ENCODE measurements around the gene ID3.
"Not testable (repeated sequence)": the region's sequence is repeated elsewhere in the genome, so short reads cannot be mapped to it uniquely, and the experiment has no call there.

The ID3 gene

DNA sequence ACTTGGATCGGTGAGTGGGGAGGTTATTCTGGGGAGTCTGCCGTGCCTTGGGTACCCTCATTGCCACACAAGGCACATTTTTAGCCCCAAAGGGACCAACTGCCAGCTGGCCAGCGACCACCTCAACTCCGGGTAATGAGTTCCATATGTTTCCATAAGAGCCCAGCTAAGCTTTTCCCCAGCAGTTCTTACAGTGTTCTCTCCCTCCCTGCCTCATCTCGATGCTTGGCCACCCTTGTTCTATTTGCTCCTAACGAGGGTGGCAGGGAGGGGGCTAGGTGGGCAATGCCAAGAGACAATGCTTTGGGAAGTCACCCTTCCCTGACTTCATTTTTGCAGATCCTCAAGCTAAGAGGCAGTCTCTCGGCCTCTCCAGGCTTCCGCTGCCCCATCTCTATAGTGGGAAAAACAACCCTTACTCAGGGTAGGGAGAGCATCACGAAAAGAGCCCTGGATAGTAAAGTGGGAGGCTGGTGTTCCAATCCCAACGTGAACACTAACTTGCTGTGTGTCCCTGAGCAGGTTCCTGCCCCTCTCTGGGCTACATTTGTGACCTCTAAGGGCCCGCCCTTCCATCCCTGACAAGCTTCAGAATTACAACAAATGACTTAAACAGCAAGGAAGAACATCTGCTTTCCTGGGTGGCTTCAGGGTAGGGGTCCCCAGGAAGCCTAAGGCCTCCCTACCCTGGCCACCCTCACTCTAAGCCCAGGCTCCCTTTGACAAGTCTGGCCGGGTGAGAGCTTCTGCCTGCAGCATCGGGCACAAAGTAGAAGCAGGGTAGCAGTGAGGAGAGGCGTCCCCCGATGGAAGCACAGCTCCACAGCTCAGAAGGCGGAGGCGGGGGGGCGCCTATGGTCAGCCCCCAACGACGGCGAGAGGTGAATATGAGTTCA lies 5.8 kb downstream of the ID3 start:
- peak; percentile 47 for DNase-seq (ENCODE audit: low spot score)

DNA sequence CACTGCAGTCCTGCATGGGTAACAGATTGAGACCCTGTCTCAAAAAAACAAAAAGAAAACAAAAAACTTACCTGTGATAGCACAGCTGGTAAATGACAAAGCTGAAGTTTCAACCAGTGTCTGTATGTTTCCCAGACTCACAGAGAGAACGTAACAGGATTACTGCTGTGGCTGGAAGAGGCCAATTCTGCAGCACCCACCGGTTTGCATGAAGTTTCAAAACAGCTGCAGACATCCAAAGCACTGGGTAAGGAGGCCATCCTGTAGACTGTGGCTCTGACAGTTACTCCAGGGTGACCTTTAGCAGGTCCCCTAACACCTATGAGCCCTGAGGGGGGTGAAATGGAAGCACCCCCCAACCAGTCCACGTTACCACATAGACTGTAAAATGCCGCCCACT lies 7.5 kb downstream of the ID3 start:
- no peak for DNase-seq (ENCODE audit: low spot score)

DNA sequence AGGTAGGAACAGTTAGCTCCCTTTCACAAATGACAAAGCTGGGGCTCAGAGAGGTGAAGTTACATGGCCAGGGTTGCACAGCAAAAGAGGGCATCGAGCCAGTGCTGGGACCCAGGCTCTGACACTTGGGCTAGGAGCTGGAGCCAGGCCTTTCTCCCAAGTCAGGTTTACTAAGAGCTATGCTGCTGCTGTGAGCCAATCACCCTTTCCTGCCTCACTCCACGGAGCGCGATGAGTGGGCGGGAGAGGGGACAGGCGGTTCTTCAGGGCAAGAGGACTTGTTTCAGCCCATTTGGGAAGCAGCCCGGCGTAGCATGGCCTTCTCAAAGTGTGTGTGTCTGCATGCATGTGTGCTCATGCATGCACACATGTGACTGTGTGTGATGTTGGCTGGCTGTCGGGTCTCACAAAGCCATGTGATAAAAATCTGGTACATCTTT lies 10.6 kb downstream of the ID3 start:
- DNase-seq (ENCODE audit: low spot score): no peak

DNA sequence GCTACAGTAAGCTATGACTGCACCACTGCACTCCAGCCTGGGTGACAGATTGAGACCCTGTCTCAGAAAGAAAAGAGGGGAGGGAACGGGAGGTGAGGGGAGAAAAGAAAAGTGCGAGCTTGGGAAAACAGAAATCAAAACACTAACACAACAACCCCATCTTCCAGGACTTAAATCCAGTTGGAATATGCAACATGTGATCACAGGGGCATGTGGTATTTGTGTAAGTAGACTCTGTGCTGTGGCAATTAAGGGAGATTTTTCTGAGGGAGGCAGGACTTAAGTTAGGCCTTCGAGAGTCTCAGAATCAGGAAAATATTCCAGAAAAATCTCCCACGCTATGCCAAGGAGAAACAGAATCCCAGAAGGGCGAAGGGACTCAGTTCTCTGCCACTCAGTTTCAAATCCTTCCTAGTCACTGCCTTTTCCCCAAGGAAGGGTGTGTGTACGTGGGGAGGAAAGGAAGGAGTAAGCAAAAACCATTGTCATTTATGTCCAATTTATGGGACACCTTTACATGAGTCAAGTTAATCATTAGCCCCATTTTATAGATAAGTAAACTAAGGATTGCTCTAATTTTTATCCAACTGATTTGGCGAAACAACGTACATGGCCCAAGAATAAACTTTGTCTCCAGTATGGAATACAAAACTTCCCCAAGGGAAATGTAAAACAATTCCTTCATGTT lies 12.3 kb downstream of the ID3 start:
- no peak for DNase-seq (ENCODE audit: low spot score)

GRCh38 chr1:23545851-23546250 lies 13.4 kb downstream of the ID3 start:
- no peak for DNase-seq (ENCODE audit: low spot score)

DNA sequence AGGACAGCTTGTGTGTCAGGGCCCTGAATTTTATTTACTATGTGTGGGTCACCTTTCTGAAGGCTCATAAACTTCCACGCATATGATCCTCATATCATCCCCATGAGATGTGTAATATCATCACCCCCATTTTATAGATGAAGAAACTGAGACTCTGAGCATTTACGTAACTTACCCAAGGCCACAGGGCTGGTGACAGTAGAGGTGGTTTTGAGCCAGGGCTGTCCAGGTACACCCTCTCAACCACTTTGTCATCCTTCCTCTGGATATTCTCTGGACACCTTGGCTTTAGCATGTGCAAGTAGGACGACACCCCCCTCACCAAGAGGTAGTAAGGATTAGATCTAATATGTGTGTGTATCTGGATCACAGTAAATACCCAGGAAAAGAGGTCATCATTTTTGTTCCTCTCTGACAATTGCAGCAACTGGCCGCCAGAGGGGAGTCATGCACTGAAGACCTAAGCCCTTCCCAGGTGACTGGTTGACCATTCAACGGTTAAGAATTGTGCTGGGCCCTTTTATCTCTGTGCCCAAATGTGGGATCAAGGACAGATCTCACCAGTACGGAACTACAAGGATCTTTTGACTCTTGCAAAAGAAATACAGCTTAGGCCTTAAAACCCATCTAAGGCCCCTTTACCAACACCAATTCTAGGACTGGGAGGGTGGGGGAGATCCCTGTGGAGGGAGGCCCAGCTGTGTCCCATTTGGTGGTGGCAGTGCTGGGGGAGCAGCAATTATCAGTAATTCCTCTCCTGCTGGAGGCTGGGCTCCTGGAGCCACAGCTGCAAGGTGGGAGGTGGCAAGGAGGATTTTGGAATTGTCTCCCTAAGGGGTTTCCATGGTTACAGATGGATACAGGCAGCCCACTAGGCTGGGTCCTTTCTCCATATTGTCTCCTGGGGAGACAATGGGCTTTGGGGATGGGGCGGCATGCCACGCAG lies 14.6 kb downstream of the ID3 start:
- peak; percentile 80 for DNase-seq (ENCODE audit: low spot score)

- DNase-seq (ENCODE audit: low spot score): no peak
Measured at GRCh38 chr1:23543707-23544443, 15.4 kb downstream of the ID3 start.

GRCh38 chr1:23542940-23543339 lies 16.4 kb downstream of the ID3 start:
- DNase-seq (ENCODE audit: low spot score): not testable (repeated sequence)

- DNase-seq (ENCODE audit: low spot score): peak; percentile 94
Measured at GRCh38 chr1:23539698-23540266, 19.5 kb downstream of the ID3 start.

- DNase-seq (ENCODE audit: low spot score): no peak
Measured at GRCh38 chr1:23537296-23537973, 21.9 kb downstream of the ID3 start.

GRCh38 chr1:23533246-23534023 lies 25.9 kb downstream of the ID3 start:
- no peak for DNase-seq (ENCODE audit: low spot score)

DNA sequence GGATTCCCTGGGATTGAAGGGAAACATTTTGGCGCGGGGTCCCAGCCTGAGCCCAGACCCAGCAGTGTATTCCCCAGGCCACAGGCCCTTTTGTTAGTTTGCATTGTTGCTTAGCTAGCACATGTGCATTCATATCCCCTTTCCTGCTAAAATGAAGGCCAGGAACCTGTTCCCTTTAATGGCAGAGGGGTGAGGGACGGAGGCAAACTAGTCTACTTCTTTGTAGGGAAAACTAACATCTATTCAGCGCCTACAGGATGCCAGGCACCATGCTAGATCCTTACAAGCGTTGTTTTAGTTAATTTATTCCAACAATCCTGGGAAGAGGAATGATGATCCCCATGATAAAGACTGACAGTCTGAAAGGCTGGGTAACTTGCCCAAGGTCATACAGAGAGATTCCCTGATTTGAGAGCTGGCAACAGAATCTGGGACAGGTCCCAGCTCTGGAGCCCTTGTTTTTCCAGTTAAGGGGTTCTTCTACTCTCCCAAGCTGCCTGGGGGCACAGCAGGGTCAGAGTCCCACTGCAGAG lies 27.7 kb downstream of the ID3 start:
- no peak for DNase-seq (ENCODE audit: low spot score)

- peak; percentile 85 for DNase-seq (ENCODE audit: low spot score)
Measured at GRCh38 chr1:23530747-23531561, 28.3 kb downstream of the ID3 start, which contains the start of gene E2F2. TSS of gene E2F2 (minus strand) at chr1:23531233. CDS start at chr1:23530793, 440 bp downstream.

- no peak for DNase-seq (ENCODE audit: low spot score)
Measured at GRCh38 chr1:23530087-23530746, 29.1 kb downstream of the ID3 start.

DNA sequence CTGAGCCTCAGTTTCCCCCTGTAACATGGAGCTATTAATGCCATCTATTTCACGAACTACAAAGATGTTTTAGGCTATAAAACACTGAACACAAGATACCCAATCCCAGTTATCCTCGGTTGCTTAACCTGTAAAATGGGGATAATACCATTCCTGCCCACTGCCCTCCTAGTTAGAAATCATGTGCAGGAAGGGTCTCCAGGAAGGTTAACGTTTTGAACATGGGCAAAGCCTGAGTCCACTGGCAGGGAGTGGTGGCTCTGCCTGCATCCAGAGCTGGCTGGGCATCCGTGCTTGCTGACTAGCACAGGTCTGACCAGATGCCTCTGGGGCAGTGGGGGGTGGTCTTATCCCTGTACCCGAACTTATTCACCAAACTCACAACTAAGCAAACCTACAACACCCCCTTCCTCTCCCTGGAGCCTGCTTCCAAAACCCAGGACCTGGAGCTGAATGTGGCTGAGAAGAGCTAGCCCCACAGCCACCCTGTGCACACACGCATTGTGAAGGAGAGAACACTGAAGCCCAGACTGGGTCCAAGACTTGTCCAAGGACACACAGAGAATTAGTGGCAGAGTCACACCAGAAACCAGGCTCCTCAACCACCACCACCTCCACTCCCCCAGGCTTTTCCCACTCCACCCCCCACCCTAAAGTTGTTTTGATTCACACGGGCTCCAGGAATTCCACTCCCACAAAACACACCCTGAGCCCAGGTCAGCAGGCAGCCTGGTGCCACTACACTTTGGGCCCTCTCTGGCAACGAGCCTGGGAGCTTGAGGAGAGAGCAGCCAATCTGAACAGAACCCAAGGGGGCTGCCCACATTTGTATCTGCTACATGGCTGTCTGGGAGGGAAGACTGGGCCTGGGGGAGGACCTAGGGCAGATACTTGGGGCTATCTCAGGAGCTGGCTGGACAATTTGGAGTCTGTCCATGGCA lies 29.9 kb downstream of the ID3 start:
- DNase-seq (ENCODE audit: low spot score): no peak

DNA sequence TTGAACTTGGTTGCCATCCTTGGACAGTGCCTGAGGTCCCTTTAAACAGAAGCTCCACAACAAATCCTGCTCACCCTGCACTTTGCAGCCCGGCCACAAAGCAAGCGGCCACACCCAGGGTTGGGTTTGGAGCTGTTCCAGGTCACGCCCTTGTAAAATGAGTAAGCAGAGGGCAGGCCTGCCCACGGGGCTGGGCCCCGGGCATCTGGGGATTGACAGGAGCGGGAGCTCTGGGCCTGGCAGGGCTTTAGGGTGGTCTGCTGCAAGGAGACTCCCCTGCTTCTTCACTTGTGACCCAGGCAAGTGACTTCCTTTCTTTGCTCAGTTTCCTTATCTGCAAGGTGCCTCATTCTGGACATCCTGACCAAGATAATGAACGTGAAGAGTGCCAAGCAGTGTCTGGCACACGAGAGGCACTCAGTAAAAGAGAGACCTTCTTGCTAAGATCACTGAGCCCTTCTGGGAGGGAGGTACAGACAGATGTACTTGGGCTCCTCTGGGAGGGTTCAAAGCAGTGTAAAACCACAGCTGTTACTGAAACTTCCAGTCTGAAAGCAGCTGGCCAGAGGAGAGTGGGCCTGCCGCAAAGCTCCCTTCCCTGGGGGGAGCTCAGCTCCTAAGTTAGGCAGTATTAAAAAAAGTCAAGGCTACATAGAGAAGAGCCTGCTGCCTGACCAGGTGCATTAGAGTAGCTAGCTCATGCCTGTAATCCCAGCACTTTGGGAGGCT lies 30.9 kb downstream of the ID3 start:
- DNase-seq (ENCODE audit: low spot score): no peak
